Measurements from ENCODE around the gene DGCR8.
"Not testable (repeated sequence)": the region's sequence is repeated elsewhere in the genome, so short reads cannot be mapped to it uniquely, and the experiment has no call there.

The DGCR8 gene

GRCh38 chr22:20053407-20054033 is 26.5 kb upstream of the DGCR8 start:
- DNase-seq: no peak

- no peak for DNase-seq
Measured at GRCh38 chr22:20054034-20054427, 26.0 kb upstream of the DGCR8 start.

GRCh38 chr22:20054485-20054884 is 25.6 kb upstream of the DGCR8 start:
- DNase-seq: no peak

GRCh38 chr22:20055144-20055543 is 24.9 kb upstream of the DGCR8 start:
- DNase-seq: no peak

- DNase-seq: no peak
Measured at GRCh38 chr22:20055654-20056053, 24.4 kb upstream of the DGCR8 start.

GRCh38 chr22:20056161-20056560 is 23.9 kb upstream of the DGCR8 start:
- no peak for DNase-seq

- DNase-seq: no peak
Measured at GRCh38 chr22:20056696-20057386, 23.2 kb upstream of the DGCR8 start.

GRCh38 chr22:20057596-20058268 is 22.3 kb upstream of the DGCR8 start:
- no peak for DNase-seq

GRCh38 chr22:20058989-20059770 is 20.9 kb upstream of the DGCR8 start:
- DNase-seq: no peak

GRCh38 chr22:20060700-20061480 is 19.2 kb upstream of the DGCR8 start:
- no peak for DNase-seq

- no peak for DNase-seq
Measured at GRCh38 chr22:20061481-20061861, 18.6 kb upstream of the DGCR8 start.

GRCh38 chr22:20062043-20062765 is 17.8 kb upstream of the DGCR8 start:
- DNase-seq: no peak

- no peak for DNase-seq
Measured at GRCh38 chr22:20062766-20063083, 17.3 kb upstream of the DGCR8 start.

GRCh38 chr22:20063271-20064139 is 16.5 kb upstream of the DGCR8 start:
- DNase-seq: no peak

- DNase-seq: no peak
Measured at GRCh38 chr22:20064140-20064480, 15.9 kb upstream of the DGCR8 start.

- DNase-seq: no peak
Measured at GRCh38 chr22:20064545-20065262, 15.3 kb upstream of the DGCR8 start.

GRCh38 chr22:20065896-20066616 is 14.0 kb upstream of the DGCR8 start:
- DNase-seq: no peak

- no peak for DNase-seq
Measured at GRCh38 chr22:20066617-20067383, 13.2 kb upstream of the DGCR8 start.

- DNase-seq: not testable (repeated sequence)
Measured at GRCh38 chr22:20067384-20067682, 12.7 kb upstream of the DGCR8 start.
